Stimulated activated CD8-positive, alpha-beta memory T cell treated with anti-CD3 and anti-CD28 coated beads, Interleukin-7, amount 100 ng/mL, for 4 hours (primary cell): ENCODE results near the gene DUSP9.
A peak's percentile ranks its signal among the peaks of the same experiment; 100 is the strongest.

ENCODE experiments used
- DNase-seq, 2 donors: peaks; one replicate each; pipeline ENCODE4 v3.0.0-alpha.2; 2020; ENCODE audit warnings: low read depth in 2 of 2

Gene DUSP9

DNA sequence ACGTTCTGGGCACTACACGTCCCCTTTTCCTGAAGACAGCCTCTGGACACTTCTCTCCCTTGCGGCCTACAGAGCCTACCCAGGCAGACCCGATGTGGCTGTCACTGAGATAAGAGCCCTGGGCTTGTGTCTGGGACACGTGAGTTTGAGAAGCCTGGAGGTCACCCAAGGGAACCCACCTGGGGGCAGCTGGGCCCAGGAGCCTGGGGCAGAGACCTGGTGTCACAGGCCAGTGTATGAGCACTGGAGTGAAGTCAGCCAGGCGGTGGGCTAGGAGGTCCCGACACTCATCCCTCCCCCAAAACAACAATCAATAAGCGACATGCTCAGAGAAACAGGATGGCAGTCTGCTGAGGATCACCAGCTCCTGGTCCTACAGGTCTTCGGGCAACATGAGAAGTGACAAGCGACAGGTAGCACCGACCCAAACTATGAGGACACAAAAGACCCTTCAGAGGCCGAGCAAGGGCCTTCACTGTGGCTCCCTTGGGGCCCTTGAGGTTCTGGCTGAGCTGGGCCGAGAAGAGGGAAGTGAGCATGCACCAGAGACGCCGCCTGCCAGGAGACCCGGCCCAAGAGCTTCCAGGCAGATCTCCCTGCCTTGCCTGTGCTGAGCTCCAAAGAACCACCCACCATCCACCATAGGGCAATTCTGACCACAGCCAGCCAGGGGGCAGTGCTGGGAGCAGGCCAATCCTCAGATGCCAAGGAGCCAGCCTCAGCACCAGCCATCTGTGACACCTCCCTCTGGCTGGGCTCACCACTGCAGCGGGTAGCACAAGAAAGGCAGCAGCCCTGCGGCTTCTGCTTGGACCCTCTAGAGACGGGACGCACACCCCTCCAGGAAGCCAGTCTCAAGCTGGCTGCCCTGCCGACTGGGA, 11.0 kb upstream of the DUSP9 start:
- DNase-seq, result no peak

DNA sequence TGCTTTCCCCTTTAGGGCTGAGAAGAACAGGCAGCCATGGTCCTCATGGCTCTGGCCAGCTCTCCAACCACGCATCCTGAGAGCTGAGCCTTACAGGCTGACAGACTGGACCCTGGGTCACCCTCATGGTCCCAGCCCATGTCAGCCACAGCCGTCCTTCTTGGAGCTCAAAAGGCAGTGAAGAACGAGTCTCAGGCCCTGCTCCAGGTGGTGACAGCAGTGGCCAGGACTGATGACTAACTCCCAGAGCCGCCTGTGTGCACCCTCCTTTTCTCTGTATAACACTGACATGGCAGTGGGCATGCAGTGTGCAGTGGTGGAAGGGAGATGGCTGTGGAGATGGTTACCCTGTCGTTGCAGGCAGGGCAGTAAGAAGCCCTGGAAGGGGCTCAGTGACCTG, 10.3 kb upstream of the DUSP9 start:
- DNase-seq, result no peak

DNA sequence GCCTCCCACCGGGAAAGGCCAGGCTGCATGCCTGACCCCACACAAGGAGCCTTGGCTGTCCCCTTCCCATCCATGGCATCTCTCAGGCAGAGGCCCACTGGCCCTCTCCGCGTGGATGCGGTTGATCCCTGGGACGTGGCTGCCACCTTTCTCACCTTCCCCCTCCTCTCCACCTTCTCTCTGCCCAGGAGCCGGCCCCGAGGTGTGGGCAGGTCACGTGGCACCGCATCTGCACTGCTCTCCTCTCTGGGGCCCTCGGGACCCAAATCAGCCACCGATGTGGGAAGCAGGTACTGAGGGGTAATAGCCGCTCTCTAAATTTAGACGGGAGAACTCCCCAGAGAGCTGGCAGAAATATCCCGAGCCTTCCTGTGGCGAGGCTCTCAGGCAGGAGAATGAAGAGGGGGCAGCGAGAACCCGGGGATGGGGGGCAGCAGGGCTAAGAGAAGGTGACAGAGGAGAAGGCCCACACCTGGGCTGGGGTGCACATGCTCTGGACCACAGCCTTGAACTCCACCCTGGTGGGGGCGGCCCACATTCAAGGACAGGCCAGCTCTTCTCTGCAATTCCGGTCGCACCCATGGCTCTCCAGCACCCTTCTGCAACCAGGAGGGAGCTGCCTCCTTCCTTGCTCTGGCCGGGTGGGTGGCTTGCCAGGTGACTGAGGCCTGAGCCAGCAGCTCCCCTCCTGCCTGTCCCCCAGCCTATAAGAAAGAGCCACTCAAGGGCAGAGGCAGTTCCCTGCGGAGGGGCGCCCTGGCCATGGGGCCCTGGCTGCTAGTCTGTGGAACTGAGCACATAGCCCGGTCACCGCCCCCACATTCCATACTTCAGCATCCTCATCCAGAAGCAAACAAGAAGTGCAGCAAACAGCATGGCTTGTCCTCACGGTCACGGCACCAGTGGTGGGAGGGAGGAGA, 9.6 kb upstream of the DUSP9 start:
- no peak for DNase-seq

DNA sequence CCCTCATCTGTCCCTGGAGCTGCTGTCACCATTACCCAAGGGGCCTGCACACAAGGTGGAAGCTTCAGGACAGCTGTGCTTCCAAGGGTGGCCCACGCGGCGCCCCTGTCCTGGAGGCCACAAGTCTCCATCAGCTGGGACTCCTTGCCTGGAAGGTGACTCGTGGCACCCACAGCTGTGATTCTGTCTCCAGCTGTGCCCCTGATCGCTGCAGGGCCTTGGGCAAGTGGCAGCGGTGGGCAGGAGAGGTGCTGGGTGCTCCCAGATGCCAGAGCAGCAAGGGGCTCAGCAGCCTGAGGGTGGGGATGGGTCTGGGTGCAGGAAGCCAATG, 9.0 kb upstream of the DUSP9 start:
- no peak for DNase-seq

DNA sequence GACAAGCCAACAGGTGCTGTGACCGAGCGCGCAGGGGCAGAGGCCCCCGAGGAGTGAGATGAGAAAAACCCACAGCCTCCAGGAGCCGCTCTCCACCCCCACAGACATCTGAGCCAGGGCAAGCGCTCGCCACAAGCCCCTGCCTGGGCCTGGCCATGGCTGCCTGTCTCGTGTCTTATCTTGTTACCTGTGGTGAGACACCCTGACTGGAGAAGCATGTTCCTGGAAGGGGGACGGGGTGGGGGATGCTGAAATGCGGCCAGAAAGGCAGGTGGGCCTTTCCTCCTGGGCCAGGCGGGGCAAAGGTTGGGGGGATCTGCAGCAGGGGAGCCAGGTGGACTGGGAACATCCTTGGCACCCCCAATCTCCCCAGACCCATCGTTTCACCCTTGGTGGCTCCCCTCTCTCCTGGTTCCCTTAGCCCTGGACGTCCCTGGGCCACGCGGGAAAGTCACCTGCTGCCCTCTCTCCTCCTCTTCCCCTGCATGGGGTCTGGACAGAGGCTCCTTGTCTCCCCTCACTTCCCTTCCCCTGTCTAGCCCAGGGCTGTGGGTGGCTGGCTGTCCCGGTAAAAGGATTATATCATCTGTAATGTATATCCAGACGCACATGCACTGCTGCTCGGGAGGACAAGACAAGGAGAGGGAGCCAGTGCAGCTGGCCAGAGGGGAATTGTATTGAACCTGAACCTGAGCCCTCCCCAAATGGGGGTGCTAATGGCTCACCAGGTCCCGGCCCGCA, 8.4 kb upstream of the DUSP9 start:
- no peak for DNase-seq

DNA sequence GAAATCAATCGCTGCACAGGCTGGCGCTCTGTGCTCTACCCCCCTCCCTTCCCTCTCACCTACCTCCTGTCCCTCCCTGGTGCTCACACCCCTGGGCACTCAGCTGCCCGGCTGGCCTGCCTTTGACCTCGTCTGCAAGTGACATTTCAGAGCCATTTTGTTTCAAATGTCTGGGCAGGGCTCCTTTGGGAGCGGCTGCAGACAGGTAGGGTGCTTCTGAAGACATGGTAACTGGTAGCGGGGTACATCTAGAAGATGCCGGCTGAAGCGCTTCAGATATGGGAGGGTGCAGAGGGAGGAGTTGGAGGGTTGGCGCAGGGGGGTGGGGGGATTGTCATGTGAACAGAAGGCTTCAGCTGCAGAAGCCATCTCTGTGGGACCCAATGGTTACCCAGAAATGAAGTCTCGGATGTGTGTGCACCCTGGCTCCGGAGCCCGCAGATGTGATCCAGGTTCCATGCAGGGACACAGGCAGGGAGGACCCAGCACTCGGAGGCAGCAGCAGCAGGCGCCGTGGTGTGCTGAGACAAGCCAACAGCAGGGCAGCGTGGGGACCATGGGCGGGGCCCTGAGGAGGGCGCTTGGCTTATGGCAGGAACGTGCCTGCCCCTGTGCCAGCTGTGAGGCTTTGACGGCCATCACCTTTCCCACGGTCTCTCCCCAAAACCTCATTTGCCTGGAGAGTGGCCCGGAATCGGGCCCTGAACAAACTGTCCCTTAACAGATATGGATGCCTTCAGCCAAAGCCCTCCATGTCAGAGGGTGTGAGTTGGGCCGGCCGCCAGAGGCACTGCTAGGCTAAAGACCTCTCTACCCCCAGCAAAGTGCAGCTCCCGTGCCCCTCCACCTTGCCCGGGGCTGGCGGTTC, 7.6 kb upstream of the DUSP9 start:
- no peak for DNase-seq

DNA sequence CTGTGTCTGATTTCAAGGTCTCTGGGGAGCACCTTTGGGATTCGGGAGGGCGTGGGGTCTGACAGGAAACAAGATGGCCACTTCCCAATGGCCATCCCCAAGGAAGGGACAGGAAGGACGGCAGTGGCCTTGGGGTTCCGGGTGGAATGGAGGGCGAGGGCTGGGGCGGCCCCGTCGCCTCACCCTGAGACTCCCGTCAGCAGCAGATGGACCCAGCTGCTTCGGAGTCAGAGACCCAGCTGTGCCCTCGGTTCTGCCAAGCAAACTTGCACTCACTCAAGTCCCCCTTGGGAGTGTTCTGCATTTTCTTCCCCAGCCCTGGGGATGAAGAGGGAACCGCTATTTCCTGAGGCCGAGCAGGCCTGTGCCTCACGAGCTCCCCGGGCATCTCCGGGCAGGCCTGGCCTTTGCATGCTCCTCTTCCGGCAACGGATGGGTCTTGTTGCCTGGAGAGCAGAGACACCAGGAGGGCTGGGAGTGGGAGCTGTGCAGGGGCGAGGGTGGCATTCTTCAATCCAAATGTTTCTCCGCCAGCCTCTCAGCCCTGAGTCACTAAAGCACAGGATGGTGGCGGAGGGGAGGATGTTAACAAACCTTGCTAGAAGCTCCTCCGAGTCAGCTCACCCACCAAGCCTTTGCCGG, 6.8 kb upstream of the DUSP9 start:
- no peak for DNase-seq

DNA sequence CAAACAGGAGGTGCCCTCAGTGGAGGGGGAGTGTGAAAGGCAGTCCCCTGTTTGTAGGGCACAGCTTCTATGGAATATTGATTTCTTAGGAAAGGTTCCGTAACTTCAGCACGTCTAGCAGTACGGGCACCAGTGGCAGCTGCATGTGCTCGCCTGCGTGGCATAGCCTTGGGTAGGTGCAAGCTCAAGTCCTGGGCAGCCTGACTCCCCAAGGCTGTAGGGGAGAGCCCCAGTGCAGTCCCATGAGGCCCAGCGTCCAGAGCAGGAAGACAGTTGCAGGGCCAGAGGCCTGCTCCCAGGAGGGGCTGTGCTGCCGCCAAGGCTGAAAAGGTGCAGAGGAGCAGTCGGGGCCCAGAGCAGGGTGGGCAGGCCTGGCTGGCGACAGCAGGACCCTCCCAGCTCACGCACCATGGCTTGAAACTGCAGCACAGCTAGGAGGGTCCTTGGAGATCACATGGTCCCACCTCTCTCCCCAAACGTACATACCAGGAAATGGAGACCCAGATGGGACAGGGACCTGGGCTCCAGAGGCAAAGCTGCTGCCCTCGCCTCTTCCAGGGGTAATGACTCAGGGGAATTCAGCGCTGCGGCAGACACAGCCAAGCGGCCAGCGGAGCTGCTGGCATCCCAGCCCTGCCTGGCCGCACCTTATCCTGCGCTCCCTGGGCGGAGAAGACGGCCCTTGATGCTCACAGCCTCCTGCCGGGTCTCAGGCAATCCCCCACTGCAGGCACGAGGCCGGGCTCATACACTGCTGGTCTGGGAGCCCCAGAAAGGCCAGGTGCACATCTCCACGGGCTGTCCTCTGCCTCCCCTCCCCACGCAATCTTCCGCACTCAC, 6.0 kb upstream of the DUSP9 start:
- DNase-seq, result no peak

DNA sequence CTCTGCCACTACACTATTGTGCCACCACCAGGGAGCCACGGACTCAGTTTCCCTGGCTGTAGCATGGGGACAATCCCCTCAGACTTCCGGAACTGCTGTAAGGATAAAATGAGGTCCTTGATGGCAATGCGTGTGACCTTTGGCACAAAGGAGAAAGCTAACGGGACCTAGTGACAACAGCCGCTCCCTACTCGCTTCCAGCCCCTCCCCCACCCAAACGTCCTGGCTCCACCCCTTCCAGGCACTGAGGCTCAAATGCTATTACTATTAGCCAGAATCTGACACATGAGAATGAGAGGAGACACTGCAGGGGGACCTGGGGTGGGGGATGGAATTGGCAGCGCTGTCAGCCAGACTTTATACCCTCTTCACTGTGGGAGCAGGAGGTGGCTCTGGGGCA, 5.4 kb upstream of the DUSP9 start:
- no peak for DNase-seq

DNA sequence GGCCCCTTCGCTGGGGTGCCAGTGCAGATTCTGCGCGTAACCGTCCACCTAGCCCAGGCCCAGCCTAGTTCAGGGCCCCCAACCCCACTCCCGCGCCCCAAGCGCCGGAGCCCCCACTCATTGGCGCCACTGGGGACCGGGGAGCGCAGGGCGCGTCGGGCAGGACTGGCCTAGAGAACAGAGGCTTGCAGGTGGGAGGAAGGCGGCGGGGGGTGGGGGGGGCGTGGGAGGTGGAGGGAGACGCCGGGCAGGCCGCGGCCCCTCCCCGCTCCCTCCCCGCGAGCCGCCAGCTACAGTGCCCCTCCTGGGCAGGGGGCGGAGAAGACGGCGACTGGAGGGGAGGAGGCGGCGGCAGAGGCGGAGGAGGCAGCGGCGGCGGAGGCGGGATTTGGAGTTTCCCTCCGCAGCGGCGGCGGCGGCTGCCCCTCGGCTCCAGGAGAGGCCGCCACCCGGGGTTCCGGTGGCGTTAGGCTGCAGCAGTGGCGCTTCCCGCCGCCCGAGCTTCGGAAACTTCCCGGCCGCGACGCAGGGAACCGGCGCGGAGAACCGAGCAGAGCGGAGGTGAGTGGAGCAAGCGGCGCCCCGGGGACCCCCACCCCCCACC, 4.8 kb upstream of the DUSP9 start:
- DNase-seq, result peak in 1 of 2 donors; percentile 20

DNA sequence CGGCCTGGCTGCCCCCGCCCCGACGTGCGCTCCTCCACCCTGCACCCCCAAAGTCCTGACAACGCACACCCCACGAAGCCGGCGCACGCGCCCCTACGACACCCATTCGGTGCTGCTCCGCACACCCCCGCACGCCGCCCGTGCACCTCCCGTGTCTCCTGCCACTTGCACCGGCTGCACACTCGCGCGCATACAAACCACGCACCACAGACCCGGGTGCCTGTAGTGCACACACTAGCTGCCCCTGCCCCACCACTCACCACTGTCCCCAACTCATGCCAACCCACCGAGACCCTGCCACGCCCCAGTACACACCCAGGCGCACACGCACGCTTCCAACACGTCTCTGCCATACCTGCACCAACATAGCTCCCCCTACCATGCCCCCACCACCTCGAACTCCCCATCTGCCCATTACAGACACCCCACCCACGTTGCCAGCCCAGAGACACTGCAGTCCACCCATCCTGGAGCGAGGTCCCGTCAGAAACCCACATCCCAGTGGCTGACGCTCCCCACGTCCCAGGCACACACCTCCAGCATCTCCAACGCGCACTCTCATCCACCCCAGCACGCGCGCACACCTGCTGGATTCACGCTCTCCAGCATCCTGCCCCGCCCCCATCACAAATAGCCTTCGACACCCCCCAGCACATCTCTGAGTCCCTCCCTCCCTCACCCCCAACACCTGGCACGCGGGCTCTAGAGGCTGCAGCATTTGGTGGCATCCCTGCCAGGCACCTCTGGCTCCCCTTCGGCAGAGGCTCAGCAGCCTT, 4.2 kb upstream of the DUSP9 start:
- no peak for DNase-seq

DNA sequence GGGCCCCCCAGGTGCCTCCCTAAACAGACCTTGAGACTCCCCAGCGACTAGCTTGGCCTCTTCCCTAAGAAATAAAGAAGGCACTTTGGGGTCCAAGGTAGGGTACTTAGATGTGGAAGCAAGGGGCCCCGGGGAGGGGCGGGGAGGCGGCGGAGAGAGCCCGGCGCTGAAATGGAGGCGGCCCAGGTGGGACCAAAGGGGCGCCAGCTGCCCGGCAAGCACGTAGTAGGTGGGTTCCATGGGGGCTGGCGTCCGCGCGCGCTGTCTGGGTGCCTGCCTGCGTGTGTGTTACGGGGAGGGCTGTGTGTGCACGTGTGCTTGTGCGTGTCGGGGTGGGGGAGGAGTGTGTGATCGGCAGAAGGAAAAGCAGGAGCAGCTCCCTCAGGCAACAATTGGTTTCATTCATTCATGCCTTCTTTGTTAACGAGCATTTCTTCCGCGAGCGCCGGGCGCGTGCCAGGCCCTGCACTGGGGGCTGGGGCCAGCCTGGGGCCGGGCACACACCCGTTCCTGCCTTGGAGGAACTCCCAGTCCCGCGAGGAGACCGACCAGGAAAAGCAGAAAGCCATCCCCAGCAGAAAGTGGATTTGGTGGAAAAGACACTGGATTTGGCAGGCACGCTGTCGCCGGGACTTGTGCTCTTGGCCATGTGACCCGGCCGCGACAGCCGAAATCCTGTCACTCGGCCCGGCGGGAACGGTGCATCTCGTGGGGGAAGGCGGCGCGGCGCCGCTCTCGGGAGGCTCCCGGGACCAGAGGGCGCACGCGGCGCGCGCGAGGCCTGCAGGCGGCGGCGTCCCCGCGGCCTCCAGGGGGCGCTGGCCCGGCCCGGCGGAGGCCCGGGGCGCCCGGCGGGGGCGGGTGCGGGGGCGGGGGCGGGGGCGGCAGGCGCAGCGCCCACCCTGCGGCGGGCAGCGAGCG, 3.3 kb upstream of the DUSP9 start:
- DNase-seq, result no peak

DNA sequence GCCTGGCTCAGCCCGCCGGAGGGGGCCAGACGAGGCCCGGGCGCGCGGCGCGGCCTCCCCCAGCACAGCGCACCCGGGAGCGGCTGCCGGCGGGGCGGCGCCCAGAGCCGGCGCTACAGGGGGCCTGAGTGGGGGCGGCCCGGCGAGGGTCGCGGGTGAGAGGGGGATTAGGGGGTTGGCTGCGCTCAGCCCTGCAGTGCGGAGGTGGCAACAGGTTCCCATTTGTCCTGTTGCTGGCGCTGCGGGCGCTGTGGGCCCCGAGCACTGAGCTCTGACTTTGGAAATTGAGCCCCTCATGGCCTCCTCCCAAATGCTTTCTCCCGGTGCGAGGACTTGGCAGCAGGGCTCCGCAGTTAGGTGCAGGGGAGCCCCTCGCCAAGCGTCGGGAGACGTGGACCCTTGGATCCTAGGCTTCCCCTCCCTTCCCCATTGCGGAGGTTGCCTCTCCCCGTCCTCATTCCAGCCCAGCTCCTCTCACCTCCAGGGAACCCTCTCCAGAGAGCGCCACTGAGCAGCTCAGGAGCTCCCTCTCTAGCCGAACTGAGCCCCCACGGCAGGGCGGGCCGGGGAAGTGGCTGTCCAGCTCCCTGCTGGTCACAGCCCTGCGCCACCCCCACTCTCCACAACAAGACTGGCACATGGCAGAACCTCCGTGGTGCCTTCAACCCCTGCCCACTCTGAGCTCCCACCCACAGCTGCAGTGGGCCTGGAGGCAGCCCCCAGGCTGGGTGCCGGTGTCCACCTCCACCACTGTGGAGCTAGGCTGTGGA, 2.5 kb upstream of the DUSP9 start:
- DNase-seq, result no peak

DNA sequence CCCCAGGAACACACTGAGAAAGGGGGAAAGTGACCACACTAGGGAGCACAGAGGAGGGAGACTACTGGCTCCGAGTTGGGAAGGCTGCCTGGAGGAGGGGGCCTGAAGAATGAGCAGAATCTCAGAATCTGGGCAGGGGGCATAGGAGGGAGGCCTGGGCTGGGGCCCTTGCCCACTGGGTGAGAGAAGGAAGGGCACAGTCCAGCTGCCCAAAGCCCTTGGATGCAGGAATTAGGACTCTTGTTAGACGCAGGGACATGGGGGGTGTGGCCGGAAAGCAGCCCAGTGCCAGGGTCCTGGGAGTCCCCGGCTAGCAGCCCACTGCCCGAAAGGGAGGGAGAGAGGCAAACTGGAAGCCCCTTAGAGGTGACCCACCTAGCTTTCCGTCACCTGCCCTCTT, 1.9 kb upstream of the DUSP9 start:
- DNase-seq, result no peak

DNA sequence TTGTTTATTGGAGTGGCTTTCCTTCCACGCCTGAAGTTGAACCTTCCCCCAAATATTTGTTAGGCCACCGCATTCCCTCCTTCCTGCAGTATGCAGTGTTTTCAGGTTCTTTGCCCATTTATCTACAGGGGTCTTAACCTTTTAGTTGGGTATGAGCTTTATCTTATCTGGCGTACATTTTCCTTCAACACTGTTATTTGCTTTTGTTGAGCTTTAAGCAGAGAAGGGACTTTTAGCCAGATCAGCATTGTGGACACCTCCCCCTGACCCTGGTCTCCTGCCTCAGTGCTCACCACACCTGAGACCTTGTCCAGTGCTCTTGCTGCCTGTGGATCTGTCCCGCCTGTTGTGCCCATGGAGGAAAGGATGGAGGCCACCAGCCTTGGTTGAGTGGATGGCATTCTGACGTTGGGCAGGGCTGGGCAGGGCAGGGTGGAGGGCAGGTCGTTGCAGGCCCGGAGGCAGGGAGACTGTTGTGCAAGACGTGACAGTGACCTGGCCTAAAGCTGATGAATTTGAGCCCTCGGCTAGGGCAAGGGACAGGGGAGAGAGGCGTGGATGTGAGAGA, 998 bp upstream of the DUSP9 start:
- DNase-seq, result no peak
